ENCODE measurements around the gene GDPD5. TPM values are rescaled to one million over a fixed set of nuclear protein-coding genes. Genes with fewer than 3 reads are reported as not detected.
A peak's percentile ranks its signal among the peaks of the same experiment; 100 is the strongest.

GDPD5 gene
- total RNA-seq, 1 donor from 2014 or later: 7.5 TPM

- DNase-seq: peak; percentile 98
Measured at GRCh38 chr11:75399344-75400145, 126.2 kb downstream of the GDPD5 start, which contains the start of gene RPS3. RPS3 (plus strand) TSS chr11:75399518; CDS start chr11:75399548, 30 bp downstream.

- DNase-seq: no peak
Measured at GRCh38 chr11:75398906-75399305, 126.8 kb downstream of the GDPD5 start.

GRCh38 chr11:75394085-75394840, 131.5 kb downstream of the GDPD5 start:
- DNase-seq: no peak

GRCh38 chr11:75389925-75390324, 135.8 kb downstream of the GDPD5 start:
- no peak for DNase-seq

GRCh38 chr11:75389276-75389605, 136.5 kb downstream of the GDPD5 start:
- no peak for DNase-seq

GRCh38 chr11:75388386-75389275, 137.1 kb downstream of the GDPD5 start:
- peak; percentile 86 for DNase-seq

- no peak for DNase-seq
Measured at GRCh38 chr11:75387736-75388294, 137.9 kb downstream of the GDPD5 start.

- no peak for DNase-seq
Measured at GRCh38 chr11:75386942-75387630, 138.7 kb downstream of the GDPD5 start.

Small RNA genes lying within 50 kb of the gene (small RNA-seq; reads per million reads assigned to genes)
- not detected for gene SNORD15A (ENCODE audit: low replicate concordance)
- gene SNORD15B (ENCODE audit: low replicate concordance): 81.4 reads per million, percentile 96 among the genes with 10 or more reads in this experiment

Other genes with a start within 250 kb of the GDPD5 start
- 14.1 TPM for gene ARRB1, start 174.3 kb downstream of the GDPD5 start, total RNA-seq
- 1,332 TPM for gene RPS3, start 126.4 kb downstream of the GDPD5 start, total RNA-seq
- gene KLHL35, start 92.7 kb downstream of the GDPD5 start, total RNA-seq: 2.9 TPM
- 687 TPM for gene SERPINH1, start 36.3 kb upstream of the GDPD5 start, total RNA-seq
- gene MAP6, start 143.1 kb upstream of the GDPD5 start, total RNA-seq: 8.9 TPM
- gene MOGAT2, start 191.9 kb upstream of the GDPD5 start, total RNA-seq: not detected
- gene DGAT2, start 242.8 kb upstream of the GDPD5 start, total RNA-seq: 0.62 TPM

All from tongue (tissue), 3 donors.